8988T (cell line): ENCODE data around the gene WNK3.

ENCODE experiments used
- DNase-seq: peaks from one replicate; pipeline ENCODE4 v3.0.0; 2011

WNK3 gene

GRCh38 chrX:54157561-54157960 is 200.3 kb downstream of the WNK3 start:
- no peak for DNase-seq
